22Rv1 (cell line): ENCODE measurements around the gene CTBP2.

ENCODE experiments used
- CTCF ChIP-seq: fragments of 450-650 bp; IDR thresholded peaks from 2 replicates; pipeline ENCODE4 v1.5.1; 2017; ENCODE audit warnings: mild to moderate bottlenecking
- ZFX ChIP-seq: fragments of 450-650 bp; IDR thresholded peaks from 2 replicates; pipeline ENCODE4 v1.6.1; 2017; ENCODE audit warnings: antibody characterized with exemption, borderline replicate concordance

- no peak for TF ChIP-seq CTCF
- no peak for TF ChIP-seq ZFX
Observed at GRCh38 chr10:125118011-125118611, 42.3 kb downstream of the CTBP2 start.
